Testis (tissue), 2 donors: ENCODE results near the gene IKZF1.

Experiments
- POLR2A ChIP-seq: fragments of 450-650 bp; IDR thresholded peaks from one replicate; pipeline ENCODE4 v1.6.1; 2017; ENCODE audit warnings: antibody characterized with exemption, mild to moderate bottlenecking, moderate library complexity
- TF ChIP-seq, protein P1 (sequence below), 3 experiments: fragments of 450-650 bp in 2 of 3; fragments of 200-600 bp in 1 of 3; sonication (generic) in 1 of 3; IDR thresholded peaks; one replicate each; pipeline ENCODE4 v1.5.1; 2016 to 2019; ENCODE audit warnings: antibody characterized with exemption in 3 of 3, mild to moderate bottlenecking in 2 of 3, moderate library complexity in 1 of 3

DNA sequence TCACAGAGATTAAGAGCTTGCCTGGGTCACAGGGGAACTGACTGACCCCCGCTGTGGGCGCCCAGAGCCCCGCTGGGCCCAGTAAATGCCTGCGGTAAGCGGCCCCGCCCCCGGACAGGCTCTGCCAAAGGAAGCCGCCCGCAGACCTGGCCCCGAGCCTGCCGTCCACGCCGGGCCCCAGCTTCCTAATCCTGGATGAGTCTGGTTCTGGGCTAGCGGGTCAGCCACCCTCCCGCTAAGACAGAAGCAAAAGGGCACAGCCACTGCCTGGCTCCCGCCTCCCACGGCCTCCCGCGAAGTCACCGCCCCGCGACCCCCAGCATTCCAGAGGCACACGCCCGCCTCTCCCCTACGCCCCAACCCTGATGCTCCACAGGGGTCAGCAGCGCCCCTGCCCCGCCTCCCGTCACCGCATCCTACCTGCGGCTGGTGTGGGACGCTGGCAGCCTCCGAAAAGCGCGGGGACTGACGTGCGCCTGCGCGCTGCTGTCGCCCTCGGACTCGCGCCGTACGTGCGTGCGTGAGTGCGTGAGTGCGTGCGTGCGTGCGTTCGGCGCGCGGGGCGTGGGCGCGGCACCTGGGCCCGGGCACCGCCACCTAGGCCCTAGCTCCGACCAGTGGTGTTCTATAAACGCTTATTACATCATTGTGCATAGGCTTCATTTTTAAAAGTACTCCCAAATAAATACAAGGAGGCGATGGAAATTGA, 145.5 kb downstream of the IKZF1 start, which contains the start of gene FIGNL1:
- TF ChIP-seq, protein P1, sequence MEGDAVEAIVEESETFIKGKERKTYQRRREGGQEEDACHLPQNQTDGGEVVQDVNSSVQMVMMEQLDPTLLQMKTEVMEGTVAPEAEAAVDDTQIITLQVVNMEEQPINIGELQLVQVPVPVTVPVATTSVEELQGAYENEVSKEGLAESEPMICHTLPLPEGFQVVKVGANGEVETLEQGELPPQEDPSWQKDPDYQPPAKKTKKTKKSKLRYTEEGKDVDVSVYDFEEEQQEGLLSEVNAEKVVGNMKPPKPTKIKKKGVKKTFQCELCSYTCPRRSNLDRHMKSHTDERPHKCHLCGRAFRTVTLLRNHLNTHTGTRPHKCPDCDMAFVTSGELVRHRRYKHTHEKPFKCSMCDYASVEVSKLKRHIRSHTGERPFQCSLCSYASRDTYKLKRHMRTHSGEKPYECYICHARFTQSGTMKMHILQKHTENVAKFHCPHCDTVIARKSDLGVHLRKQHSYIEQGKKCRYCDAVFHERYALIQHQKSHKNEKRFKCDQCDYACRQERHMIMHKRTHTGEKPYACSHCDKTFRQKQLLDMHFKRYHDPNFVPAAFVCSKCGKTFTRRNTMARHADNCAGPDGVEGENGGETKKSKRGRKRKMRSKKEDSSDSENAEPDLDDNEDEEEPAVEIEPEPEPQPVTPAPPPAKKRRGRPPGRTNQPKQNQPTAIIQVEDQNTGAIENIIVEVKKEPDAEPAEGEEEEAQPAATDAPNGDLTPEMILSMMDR (IDR thresholded peaks at IDR 0.05): no peak
- no peak for TF ChIP-seq POLR2A
